Measurements from ENCODE around the gene DGCR2. TPM values are rescaled to one million over a fixed set of nuclear protein-coding genes. Genes with fewer than 3 reads are reported as not detected.

DGCR2 gene
- total and polyA plus RNA-seq, 2 of the 4 experiments (the other 2 are of a cell fraction) = 17.2 to 35.4 TPM

DNA sequence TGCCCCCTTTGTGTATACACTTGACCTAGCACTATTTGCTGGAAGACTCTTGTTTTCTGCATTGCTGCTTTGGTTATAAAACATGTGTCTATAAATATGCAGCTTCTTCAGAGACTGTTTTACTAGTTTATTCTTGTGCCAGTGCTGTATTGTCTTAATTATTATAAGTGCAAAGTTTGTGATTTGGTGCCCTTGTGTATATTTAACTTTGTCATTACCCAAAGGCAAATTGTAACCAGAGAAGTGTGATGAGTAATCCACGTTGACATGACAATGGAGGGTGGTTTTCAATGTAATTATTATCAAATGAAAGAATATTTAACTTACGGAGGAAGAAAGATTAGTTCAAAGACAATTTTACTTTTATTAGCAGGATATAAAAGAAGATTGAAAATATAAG lies 111.1 kb downstream of the DGCR2 start:
- H3K4ac ChIP-seq (ENCODE audit: low read depth, low read length) = no peak overlapping the region
- no peaks in the 10 kb centered on the region for H3K9me3 ChIP-seq (ENCODE audit: control insufficient read depth, insufficient read depth, low read length)
- H3K4me3 ChIP-seq (ENCODE audit: insufficient read depth, low read depth, low read length) = no peak overlapping the region
- no peaks in the 10 kb centered on the region for H3K4me1 ChIP-seq (ENCODE audit: control insufficient read depth, insufficient read depth, low read length)
- H3K36me3 ChIP-seq (ENCODE audit: control insufficient read depth, insufficient read depth, low read length) = no peaks in the 10 kb centered on the region
- no peak overlapping the region for H2BK5ac ChIP-seq (ENCODE audit: low read depth, low read length, poor library complexity, severe bottlenecking)
- no CpG with 5 or more reads among the region's 2 CpGs for WGBS, 2 experiments (ENCODE audit: extremely low coverage in 2 of 2, insufficient read length in 1 of 2)
- H2AFZ ChIP-seq (replicated peaks; ENCODE audit: low read length, poor library complexity) = no peak overlapping the region
- H3K27me3 ChIP-seq (ENCODE audit: control insufficient read depth, insufficient read depth, low read length) = peaks cover 3% of the 10 kb centered on the region
- no peak overlapping the region for H3K18ac ChIP-seq (ENCODE audit: low read depth, low read length)
- ATAC-seq (ENCODE audit: low read depth) = no peak
- H2BK15ac ChIP-seq (ENCODE audit: low read depth, low read length) = no peak overlapping the region
- H3K27ac ChIP-seq (ENCODE audit: insufficient read depth, low read length) = no peak overlapping the region
- H3K23ac ChIP-seq (ENCODE audit: low read depth, low read length) = no peak overlapping the region
- H2BK120ac ChIP-seq (ENCODE audit: low read depth, low read length) = no peak overlapping the region
- CTCF ChIA-PET = no interaction called here
- no peak for TF ChIP-seq RAD21 (IDR thresholded peaks at IDR 0.05; ENCODE audit: low read length)
- no peak for TF ChIP-seq POLR2A (IDR thresholded peaks at IDR 0.05; ENCODE audit: low read depth, low read length)
- TF ChIP-seq, protein P1, sequence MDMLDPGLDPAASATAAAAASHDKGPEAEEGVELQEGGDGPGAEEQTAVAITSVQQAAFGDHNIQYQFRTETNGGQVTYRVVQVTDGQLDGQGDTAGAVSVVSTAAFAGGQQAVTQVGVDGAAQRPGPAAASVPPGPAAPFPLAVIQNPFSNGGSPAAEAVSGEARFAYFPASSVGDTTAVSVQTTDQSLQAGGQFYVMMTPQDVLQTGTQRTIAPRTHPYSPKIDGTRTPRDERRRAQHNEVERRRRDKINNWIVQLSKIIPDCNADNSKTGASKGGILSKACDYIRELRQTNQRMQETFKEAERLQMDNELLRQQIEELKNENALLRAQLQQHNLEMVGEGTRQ (IDR thresholded peaks at IDR 0.05; ENCODE audit: low read depth, low read length) = no peak
- TF ChIP-seq NFE2L2 (IDR thresholded peaks at IDR 0.05; ENCODE audit: low read depth, low read length) = no peak
- TF ChIP-seq MAZ (IDR thresholded peaks at IDR 0.05; ENCODE audit: borderline replicate concordance, low read depth, low read length) = no peak
- TF ChIP-seq, protein P2, sequence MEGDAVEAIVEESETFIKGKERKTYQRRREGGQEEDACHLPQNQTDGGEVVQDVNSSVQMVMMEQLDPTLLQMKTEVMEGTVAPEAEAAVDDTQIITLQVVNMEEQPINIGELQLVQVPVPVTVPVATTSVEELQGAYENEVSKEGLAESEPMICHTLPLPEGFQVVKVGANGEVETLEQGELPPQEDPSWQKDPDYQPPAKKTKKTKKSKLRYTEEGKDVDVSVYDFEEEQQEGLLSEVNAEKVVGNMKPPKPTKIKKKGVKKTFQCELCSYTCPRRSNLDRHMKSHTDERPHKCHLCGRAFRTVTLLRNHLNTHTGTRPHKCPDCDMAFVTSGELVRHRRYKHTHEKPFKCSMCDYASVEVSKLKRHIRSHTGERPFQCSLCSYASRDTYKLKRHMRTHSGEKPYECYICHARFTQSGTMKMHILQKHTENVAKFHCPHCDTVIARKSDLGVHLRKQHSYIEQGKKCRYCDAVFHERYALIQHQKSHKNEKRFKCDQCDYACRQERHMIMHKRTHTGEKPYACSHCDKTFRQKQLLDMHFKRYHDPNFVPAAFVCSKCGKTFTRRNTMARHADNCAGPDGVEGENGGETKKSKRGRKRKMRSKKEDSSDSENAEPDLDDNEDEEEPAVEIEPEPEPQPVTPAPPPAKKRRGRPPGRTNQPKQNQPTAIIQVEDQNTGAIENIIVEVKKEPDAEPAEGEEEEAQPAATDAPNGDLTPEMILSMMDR (conservative IDR thresholded peaks at IDR 0.05; ENCODE audit: low read depth, low read length) = no peak
- TF ChIP-seq, protein P3, sequence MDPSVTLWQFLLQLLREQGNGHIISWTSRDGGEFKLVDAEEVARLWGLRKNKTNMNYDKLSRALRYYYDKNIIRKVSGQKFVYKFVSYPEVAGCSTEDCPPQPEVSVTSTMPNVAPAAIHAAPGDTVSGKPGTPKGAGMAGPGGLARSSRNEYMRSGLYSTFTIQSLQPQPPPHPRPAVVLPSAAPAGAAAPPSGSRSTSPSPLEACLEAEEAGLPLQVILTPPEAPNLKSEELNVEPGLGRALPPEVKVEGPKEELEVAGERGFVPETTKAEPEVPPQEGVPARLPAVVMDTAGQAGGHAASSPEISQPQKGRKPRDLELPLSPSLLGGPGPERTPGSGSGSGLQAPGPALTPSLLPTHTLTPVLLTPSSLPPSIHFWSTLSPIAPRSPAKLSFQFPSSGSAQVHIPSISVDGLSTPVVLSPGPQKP (IDR thresholded peaks at IDR 0.05; ENCODE audit: borderline replicate concordance, low read depth, low read length) = no peak
- no peak for TF ChIP-seq FOS (IDR thresholded peaks at IDR 0.05; ENCODE audit: low read depth, low read length)
- no peak for TF ChIP-seq CHD1 (IDR thresholded peaks at IDR 0.05; ENCODE audit: low read depth, low read length)
- no peak for TF ChIP-seq RCOR1 (IDR thresholded peaks at IDR 0.05; ENCODE audit: insufficient replicate concordance, low read length)
- TF ChIP-seq RFX5 (IDR thresholded peaks at IDR 0.05; ENCODE audit: low read depth, low read length) = no peak
- TF ChIP-seq MXI1 (IDR thresholded peaks at IDR 0.05; ENCODE audit: borderline replicate concordance, low read depth, low read length) = no peak
- no peak for TF ChIP-seq SMC3 (IDR thresholded peaks at IDR 0.05; ENCODE audit: low read depth, low read length)
- TF ChIP-seq CEBPB (IDR thresholded peaks at IDR 0.05; ENCODE audit: low read depth, low read length) = no peak
- TF ChIP-seq BHLHE40 (IDR thresholded peaks at IDR 0.05; ENCODE audit: low read depth, low read length) = no peak
- H4K20me1 ChIP-seq (ENCODE audit: insufficient read depth, low read length) = no peaks in the 10 kb centered on the region
- BruUV-seq (replicated peaks) = no TSS peak
- H4K91ac ChIP-seq (ENCODE audit: insufficient read depth, low read depth, low read length) = no peak overlapping the region
- no peaks in the 10 kb centered on the region for H3K9me1 ChIP-seq (ENCODE audit: insufficient read depth, low read length)
- H3K14ac ChIP-seq (replicated peaks; ENCODE audit: low read depth, low read length) = no peak overlapping the region
- H3K9ac ChIP-seq (ENCODE audit: low read depth, low read length) = no peak overlapping the region
- no peak for DNase-seq
- dilution Hi-C loops (cut with HindIII; ENCODE audit: low sequenced_read_pairs, unreplicated experiment) = no loop called here
- H4K8ac ChIP-seq (ENCODE audit: low read depth in 2 of 2, low read length in 2 of 2) = no peak overlapping the region
- H2BK20ac ChIP-seq (ENCODE audit: low read depth, low read length) = no peak overlapping the region
- POLR2A ChIA-PET (ENCODE audit: unreplicated experiment) = no interaction called here
- no peaks in the 10 kb centered on the region for H3K79me1 ChIP-seq (ENCODE audit: low read depth in 1 of 2, low read length in 2 of 2)
- no peak overlapping the region for H3K56ac ChIP-seq (ENCODE audit: extremely low read depth, insufficient read depth, low read length)
- intact Hi-C loops (cut with micrococcal nuclease) = no loop called here
- H3K4me2 ChIP-seq (ENCODE audit: low read depth, low read length) = no peak overlapping the region
- H2AK9ac ChIP-seq (replicated peaks; ENCODE audit: low read depth, low read length, poor library complexity) = no peak overlapping the region
- H2AK5ac ChIP-seq (ENCODE audit: low read depth, low read length) = no peak overlapping the region
- H4K5ac ChIP-seq (ENCODE audit: low read depth, low read length) = no peak overlapping the region
- in situ Hi-C loops (cut with MboI; ENCODE audit: low sequenced_read_pairs) = no loop called here

All from IMR-90 (cell line).